Urinary bladder (tissue), 4 donors: ENCODE data around the gene B3GALT2. TPM values are rescaled to one million over a fixed set of nuclear protein-coding genes. Genes with fewer than 3 reads are reported as not detected.

Experiments used
- DNase-seq: peaks from one replicate; pipeline ENCODE4 v3.0.0-alpha.2; 2015; ENCODE audit errors: extremely low spot score
- H3K27ac ChIP-seq: one replicate; pipeline ENCODE4 v1.5.1; 2013; ENCODE audit warnings: low read depth, mild to moderate bottlenecking, moderate library complexity
- H3K36me3 ChIP-seq: one replicate; pipeline ENCODE4 v1.6.1; 2013; ENCODE audit warnings: mild to moderate bottlenecking, moderate library complexity; ENCODE audit not compliant: insufficient read depth
- H3K4me1 ChIP-seq: one replicate; pipeline ENCODE4 v1.6.1; 2013; ENCODE audit warnings: mild to moderate bottlenecking, moderate library complexity; ENCODE audit not compliant: insufficient read depth
- H3K4me3 ChIP-seq: one replicate; pipeline ENCODE4 v1.5.1; 2013; ENCODE audit warnings: low read depth, low read length
- WGBS: extraction: QIAGEN DNeasy Blood & Tissue Kit; methylation state at CpG from one replicate; pipeline ENCODE4 v1.1.7; 2013; 5-methylcytosine and 5-hydroxymethylcytosine counted together
- polyA plus RNA-seq: library from polyadenylated mRNA; stranded (reverse); fragments of 200-250 nt; gene quantifications from one replicate; pipeline ENCODE4 v1.2.3, GENCODE V29; 2013
- small RNA-seq: library from RNA; depleted of rRNA; stranded (forward); fragments of <200 nt; gene quantifications from one replicate; pipeline ENCODE3, GENCODE V24; 2014
- total RNA-seq: library from RNA; depleted of rRNA; stranded (reverse); fragments of >200 nt; gene quantifications from one replicate; pipeline ENCODE4 v1.2.3, GENCODE V29; 2014
- donor health status: healthy with polysubstance abuse.
- donor health status: healthy.

B3GALT2 gene
- total and polyA plus RNA-seq, 2 donors, result 3.5 to 19.5 TPM

DNA sequence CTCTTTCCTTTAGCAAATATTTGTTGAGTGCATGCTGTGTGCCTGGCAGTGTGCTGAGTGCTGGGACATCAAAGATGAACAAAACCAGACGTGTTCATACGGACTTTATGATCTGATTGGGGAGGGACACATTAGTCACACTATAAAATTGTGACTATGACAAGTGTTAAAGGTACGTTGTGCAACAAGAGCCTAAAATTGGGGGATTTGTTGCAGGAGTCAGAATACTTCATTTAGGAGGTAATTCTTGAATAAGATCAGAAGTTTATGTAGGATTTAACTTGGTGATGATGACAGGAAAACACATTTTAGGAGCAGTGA lies 29.6 kb downstream of the B3GALT2 start:
- DNase-seq, result no peak
- WGBS, result 46% methylated on average over 3 of the region's 3 CpGs
- H3K27ac ChIP-seq, result no peak overlapping the region
- no peaks in the 10 kb centered on the region for H3K4me1 ChIP-seq
- H3K4me3 ChIP-seq, result no peak overlapping the region
- no peaks in the 10 kb centered on the region for H3K36me3 ChIP-seq

GRCh38 chr1:193156117-193156821 lies 30.1 kb downstream of the B3GALT2 start:
- 90% methylated on average over 3 of the region's 3 CpGs for WGBS
- no peaks in the 10 kb centered on the region for H3K4me1 ChIP-seq
- no peak overlapping the region for H3K4me3 ChIP-seq
- no peaks in the 10 kb centered on the region for H3K36me3 ChIP-seq
- DNase-seq, result no peak
- no peak overlapping the region for H3K27ac ChIP-seq

DNA sequence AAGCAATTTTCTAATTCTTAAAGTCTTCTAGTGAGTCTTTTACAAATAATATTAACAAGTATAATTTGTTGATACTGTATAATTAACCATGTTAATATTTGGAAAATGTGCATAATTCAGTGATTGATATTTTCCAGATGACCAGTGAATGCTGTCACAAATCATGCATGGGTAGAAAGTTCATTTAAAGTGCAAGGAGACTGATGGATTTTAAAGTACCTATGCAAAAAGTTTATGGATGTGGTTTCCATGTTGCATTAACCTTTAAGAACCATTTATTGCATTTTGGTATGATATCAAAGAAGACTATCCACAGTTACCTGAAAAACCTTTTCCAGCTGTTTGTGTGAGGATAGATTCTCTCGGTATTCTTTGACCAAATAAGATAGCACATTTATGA lies 41.4 kb downstream of the B3GALT2 start:
- Histone ChIP-seq H3K4me3 (no peak overlapping the region), H3K36me3 (peaks cover 4% of the 10 kb centered on the region), H3K27ac (no peak overlapping the region), H3K4me1 (no peaks in the 10 kb centered on the region)
- DNase-seq, result no peak
- WGBS, result 64% methylated on average over 1 of the region's 1 CpG

DNA sequence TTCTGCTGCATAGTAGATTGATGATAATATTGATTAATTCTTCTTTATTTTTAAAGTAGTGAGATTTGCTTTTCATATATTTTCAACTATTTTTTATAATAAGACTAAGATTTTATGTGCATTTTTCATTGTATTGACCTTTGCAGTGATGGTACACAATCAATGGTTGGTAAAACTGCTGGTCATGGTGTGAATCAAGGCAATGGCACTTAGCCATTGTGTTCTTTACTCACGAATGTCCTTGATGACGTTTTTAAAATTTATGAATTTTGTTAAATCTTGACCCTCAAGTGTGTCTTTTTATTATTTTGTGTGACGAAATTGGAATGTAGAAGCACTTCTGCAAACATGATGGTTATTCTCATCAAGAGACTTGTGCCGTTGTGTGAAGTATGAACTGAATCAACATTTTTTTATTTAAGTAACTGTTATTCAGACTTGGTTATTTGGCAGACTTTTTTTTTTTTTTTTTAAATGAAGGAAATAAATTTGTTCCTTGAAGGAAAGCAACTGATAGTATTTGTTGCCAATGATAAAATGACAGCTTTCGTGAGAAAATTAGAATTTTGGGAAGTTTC lies 42.0 kb downstream of the B3GALT2 start:
- 81% methylated on average over 5 of the region's 5 CpGs for WGBS
- Histone ChIP-seq H3K36me3 (peaks cover 4% of the 10 kb centered on the region), H3K27ac (no peak overlapping the region), H3K4me1 (no peaks in the 10 kb centered on the region), H3K4me3 (no peak overlapping the region)
- no peak for DNase-seq

DNA sequence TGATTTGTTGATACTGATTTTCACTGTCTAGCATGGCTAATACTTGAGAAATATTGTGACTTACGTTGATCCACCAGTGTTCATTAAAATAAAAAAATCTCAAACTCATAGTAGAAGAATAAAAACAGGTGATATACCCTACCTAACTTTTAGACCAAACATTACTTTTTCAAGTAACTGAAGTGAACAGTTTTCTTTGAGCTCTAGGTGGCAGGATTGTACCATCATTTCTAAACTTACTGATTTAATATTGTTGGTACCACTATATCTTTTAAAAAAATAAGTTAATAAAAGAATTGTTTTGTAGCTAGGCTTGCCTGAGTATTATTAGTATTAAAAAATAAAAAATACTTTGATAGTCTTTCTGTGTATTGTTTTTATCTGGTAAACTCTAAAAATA lies 43.1 kb downstream of the B3GALT2 start:
- Histone ChIP-seq H3K27ac (no peak overlapping the region), H3K4me1 (no peaks in the 10 kb centered on the region), H3K4me3 (no peak overlapping the region), H3K36me3 (peaks cover 4% of the 10 kb centered on the region)
- WGBS, result 80% methylated on average over 1 of the region's 1 CpG
- DNase-seq, result no peak

- H3K4me3 ChIP-seq, result no peak overlapping the region
- H3K27ac ChIP-seq, result no peak overlapping the region
- H3K4me1 ChIP-seq, result no peaks in the 10 kb centered on the region
- WGBS, result 54% methylated on average over 2 of the region's 2 CpGs
- DNase-seq, result no peak
- no peaks in the 10 kb centered on the region for H3K36me3 ChIP-seq
Measured at GRCh38 chr1:193142409-193142808, 44.0 kb downstream of the B3GALT2 start.

GRCh38 chr1:193141804-193142203 lies 44.6 kb downstream of the B3GALT2 start:
- 73% methylated on average over 3 of the region's 3 CpGs for WGBS
- DNase-seq, result no peak
- Histone ChIP-seq H3K4me3 (no peak overlapping the region), H3K27ac (no peak overlapping the region), H3K36me3 (no peaks in the 10 kb centered on the region), H3K4me1 (no peaks in the 10 kb centered on the region)

DNA sequence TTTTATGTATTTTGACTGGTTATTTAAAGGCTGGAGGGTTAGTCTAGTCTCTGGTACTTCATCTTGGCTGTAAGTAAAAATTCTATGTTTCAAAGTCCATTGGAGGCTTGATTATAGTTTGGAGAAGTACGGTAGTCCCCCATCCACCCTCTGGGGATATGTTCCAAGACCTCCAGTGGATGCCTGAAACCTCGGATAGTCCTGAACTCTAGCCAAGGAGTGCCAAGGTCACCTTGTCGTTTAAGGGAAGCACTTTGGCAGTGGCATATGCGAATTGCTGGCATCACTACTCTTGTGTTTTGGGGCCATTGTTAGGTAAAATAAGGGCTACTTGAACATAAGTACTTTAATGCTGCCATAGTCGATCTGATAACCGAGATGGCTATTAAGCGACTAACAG lies 46.2 kb downstream of the B3GALT2 start:
- whole genome bisulfite sequencing, result 85% methylated on average over 7 of the region's 7 CpGs
- no peaks in the 10 kb centered on the region for H3K36me3 ChIP-seq
- no peak overlapping the region for H3K27ac ChIP-seq
- no peak for DNase-seq
- no peaks in the 10 kb centered on the region for H3K4me1 ChIP-seq
- no peak overlapping the region for H3K4me3 ChIP-seq

- WGBS, result 100% methylated on average over 2 of the region's 2 CpGs
- no peaks in the 10 kb centered on the region for H3K4me1 ChIP-seq
- no peak overlapping the region for H3K4me3 ChIP-seq
- H3K27ac ChIP-seq, result no peak overlapping the region
- DNase-seq, result no peak
- H3K36me3 ChIP-seq, result no peaks in the 10 kb centered on the region
Measured at GRCh38 chr1:193131266-193131860, 55.0 kb downstream of the B3GALT2 start.

Small RNAs within 50 kb of the gene (small RNA-seq; reads per million reads assigned to genes)
- 0.24 reads per million for gene MIR1278

Other genes starting within 250 kb of the B3GALT2 start
- gene UCHL5, start 127.3 kb downstream of the B3GALT2 start, total RNA-seq, result 58.6 TPM
- gene UCHL5, start 127.3 kb downstream of the B3GALT2 start, polyA plus RNA-seq, result 22.8 TPM
- 222 TPM for gene RO60, start 127.0 kb downstream of the B3GALT2 start, total RNA-seq
- gene RO60, start 127.0 kb downstream of the B3GALT2 start, polyA plus RNA-seq, result 14.7 TPM
- 11.2 TPM for gene GLRX2, start 81.2 kb downstream of the B3GALT2 start, total RNA-seq
- 11.8 TPM for gene GLRX2, start 81.2 kb downstream of the B3GALT2 start, polyA plus RNA-seq
- 79.6 TPM for gene CDC73, start 64.6 kb downstream of the B3GALT2 start, total RNA-seq
- 20.3 TPM for gene CDC73, start 64.6 kb downstream of the B3GALT2 start, polyA plus RNA-seq